BLaER1 (cell line): ENCODE measurements around the gene SUFU.

Experiments used
- H3K27ac ChIP-seq: shearing (Covaris generic); formaldehyde crosslinking; 2 replicates; pipeline ENCODE4 v1.8.1; 2022
- H3K27me3 ChIP-seq: shearing (Covaris generic); formaldehyde crosslinking; 2 replicates; pipeline ENCODE4 v1.8.1; 2022
- H3K36me3 ChIP-seq: shearing (Covaris generic); formaldehyde crosslinking; 2 replicates; pipeline ENCODE4 v1.8.1; 2022
- H3K4me1 ChIP-seq: shearing (Covaris generic); formaldehyde crosslinking; 2 replicates; pipeline ENCODE4 v1.8.1; 2022
- H3K4me2 ChIP-seq: shearing (Covaris generic); formaldehyde crosslinking; 2 replicates; pipeline ENCODE4 v1.8.1; 2022
- H3K4me3 ChIP-seq: shearing (Covaris generic); formaldehyde crosslinking; 2 replicates; pipeline ENCODE4 v1.8.1; 2022
- H3K9ac ChIP-seq: shearing (Covaris generic); formaldehyde crosslinking; 2 replicates; pipeline ENCODE4 v1.8.1; 2022
- H3K9me3 ChIP-seq: shearing (Covaris generic); formaldehyde crosslinking; 2 replicates; pipeline ENCODE4 v1.8.1; 2022
- H4K20me1 ChIP-seq: shearing (Covaris generic); formaldehyde crosslinking; 2 replicates; pipeline ENCODE4 v1.8.1; 2022
- Cebpa-rat ChIP-seq: shearing (Covaris generic); IDR thresholded peaks from 2 replicates; pipeline ENCODE4 v1.8.1; 2022

The SUFU gene

DNA sequence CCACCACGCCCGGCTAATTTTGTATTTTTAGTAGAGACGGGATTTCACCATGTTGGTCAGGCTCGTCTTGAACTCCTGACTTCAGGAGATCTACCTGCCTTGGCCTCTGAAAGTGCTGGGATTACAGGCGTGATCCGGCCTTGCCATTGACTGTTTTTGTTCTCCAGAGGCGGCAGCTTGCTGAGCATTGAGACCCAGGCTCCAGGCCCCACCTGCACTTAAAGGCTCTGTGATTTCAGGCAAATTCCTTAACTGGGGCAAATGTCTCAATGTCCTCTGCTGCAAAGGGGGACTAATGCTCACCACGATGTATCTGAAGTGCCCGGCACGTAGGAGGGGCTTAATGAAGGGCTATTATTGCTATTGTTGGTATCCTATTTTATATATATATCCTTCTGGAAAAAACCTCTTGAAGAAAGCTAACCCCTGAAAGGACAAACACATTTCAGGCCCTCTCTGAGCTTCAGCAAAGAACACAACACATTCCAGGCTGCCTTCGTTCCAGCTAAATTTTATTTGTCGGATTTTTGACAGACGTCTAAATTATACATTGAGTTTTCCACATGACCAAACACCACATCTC lies 169.6 kb downstream of the SUFU start:
- H4K20me1 ChIP-seq: no peaks in the 10 kb centered on the region
- peak overlapping the region; percentile 94 for H3K4me2 ChIP-seq
- no peaks in the 10 kb centered on the region for H3K36me3 ChIP-seq
- H3K4me3 ChIP-seq: peak overlapping the region; percentile 64
- peak overlapping the region; percentile 82 for H3K27ac ChIP-seq
- no peaks in the 10 kb centered on the region for H3K9me3 ChIP-seq
- peak overlapping the region; percentile 68 for H3K9ac ChIP-seq
- TF ChIP-seq Cebpa-rat: no peak
- no peaks in the 10 kb centered on the region for H3K27me3 ChIP-seq
- peaks cover 95% of the 10 kb centered on the region for H3K4me1 ChIP-seq

DNA sequence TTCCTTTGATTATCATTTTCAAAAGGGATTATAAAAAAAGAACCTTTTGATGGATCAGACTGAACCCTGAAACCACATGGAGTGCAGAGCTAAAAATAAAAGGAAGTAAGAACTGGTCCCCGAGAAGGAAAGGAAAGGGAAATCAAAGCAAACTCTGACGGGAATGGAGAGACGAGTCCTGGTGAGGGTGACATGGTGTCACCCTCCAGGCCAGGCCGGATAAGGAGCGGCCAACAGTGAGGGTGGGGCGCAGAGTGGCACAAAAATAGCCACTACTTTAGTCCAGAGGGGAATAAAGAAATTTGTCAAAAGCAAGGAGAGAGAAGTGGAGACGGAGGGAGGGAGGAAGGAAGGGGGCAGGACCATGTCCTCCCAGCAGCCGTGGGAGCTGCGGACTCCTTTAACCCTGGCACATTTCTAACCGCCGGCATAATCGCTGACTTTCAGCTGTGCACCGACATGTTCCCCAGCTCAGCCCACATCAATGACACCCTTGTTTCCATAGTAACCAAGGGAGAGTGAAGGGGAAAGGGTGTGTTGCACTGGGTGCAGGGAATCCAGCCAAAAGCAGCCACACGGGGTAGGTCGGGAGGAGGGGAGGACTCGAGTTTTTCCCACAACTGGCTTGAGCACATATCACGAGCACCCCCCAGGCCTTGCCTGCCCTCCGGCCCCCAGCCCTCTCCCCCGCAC lies 170.2 kb downstream of the SUFU start:
- Histone ChIP-seq H3K27me3 (no peaks in the 10 kb centered on the region), H3K4me3 (peak overlapping the region; percentile 64), H3K9me3 (no peaks in the 10 kb centered on the region), H3K9ac (peak overlapping the region; percentile 68), H4K20me1 (no peaks in the 10 kb centered on the region), H3K4me2 (peak overlapping the region; percentile 94), H3K27ac (peak overlapping the region; percentile 82), H3K36me3 (no peaks in the 10 kb centered on the region), H3K4me1 (peaks cover 95% of the 10 kb centered on the region)
- no peak for TF ChIP-seq Cebpa-rat

DNA sequence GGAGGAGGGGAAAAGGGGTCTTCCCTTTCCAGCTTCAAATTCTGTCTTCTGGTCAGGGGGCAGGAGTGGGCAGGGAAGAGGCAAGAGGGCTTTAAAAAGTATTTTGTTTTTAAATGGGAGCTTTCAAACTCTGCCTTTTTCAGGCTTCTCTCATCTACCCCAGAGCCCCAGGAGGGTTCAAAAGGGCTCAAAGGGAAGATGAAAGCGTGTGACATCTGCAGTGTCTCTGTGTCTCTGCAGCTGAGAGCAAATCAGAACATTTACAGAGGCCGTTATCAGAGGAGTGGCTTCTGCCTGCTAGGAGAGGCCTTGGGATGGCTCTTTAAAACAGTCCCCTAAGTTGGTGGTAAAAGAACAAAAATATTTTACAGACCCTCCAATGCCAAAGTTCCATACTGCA lies 170.8 kb downstream of the SUFU start:
- peak overlapping the region; percentile 68 for H3K9ac ChIP-seq
- H3K4me2 ChIP-seq: peak overlapping the region; percentile 94
- no peaks in the 10 kb centered on the region for H3K9me3 ChIP-seq
- peak overlapping the region; percentile 82 for H3K27ac ChIP-seq
- no peaks in the 10 kb centered on the region for H4K20me1 ChIP-seq
- H3K4me3 ChIP-seq: peak overlapping the region; percentile 64
- H3K27me3 ChIP-seq: no peaks in the 10 kb centered on the region
- no peak for TF ChIP-seq Cebpa-rat
- H3K36me3 ChIP-seq: no peaks in the 10 kb centered on the region
- peaks cover 95% of the 10 kb centered on the region for H3K4me1 ChIP-seq

DNA sequence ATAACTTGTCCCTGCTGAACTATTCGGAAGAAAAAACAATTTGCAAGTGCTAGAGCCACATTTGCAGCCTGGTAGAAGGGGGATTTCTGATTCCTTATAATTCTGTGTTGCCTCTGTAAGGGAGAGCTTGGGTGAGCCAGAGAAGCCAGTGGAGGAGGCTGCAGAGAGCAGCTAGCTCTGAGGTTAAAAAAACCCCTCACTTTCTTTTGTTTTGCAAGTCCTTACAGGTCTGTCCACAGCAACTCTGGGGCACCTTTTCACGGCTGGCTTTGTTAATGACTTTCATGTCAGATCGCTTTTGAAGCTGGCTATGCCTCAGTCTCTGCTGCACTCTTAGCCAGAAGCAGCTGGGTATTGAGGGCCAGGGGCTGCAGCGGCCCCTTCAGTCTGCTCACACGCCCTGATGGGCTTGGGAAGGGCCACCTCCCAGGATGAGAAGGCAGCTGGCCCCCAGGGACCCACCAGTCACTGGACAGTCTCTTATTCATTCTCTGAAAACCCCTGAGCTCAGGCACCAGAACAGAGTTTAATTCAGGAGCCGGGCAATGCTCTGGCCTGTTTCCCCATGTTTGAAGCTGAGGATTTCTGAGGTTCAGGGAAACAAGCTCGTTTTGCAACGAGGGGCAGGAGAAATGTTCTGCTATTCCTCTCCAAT lies 171.4 kb downstream of the SUFU start:
- TF ChIP-seq Cebpa-rat: no peak
- no peaks in the 10 kb centered on the region for H3K27me3 ChIP-seq
- H4K20me1 ChIP-seq: no peaks in the 10 kb centered on the region
- peak overlapping the region; percentile 82 for H3K27ac ChIP-seq
- no peaks in the 10 kb centered on the region for H3K36me3 ChIP-seq
- no peaks in the 10 kb centered on the region for H3K9me3 ChIP-seq
- H3K4me2 ChIP-seq: peak overlapping the region; percentile 94
- peaks cover 91% of the 10 kb centered on the region for H3K4me1 ChIP-seq
- peak overlapping the region; percentile 64 for H3K4me3 ChIP-seq
- H3K9ac ChIP-seq: peak overlapping the region; percentile 68

DNA sequence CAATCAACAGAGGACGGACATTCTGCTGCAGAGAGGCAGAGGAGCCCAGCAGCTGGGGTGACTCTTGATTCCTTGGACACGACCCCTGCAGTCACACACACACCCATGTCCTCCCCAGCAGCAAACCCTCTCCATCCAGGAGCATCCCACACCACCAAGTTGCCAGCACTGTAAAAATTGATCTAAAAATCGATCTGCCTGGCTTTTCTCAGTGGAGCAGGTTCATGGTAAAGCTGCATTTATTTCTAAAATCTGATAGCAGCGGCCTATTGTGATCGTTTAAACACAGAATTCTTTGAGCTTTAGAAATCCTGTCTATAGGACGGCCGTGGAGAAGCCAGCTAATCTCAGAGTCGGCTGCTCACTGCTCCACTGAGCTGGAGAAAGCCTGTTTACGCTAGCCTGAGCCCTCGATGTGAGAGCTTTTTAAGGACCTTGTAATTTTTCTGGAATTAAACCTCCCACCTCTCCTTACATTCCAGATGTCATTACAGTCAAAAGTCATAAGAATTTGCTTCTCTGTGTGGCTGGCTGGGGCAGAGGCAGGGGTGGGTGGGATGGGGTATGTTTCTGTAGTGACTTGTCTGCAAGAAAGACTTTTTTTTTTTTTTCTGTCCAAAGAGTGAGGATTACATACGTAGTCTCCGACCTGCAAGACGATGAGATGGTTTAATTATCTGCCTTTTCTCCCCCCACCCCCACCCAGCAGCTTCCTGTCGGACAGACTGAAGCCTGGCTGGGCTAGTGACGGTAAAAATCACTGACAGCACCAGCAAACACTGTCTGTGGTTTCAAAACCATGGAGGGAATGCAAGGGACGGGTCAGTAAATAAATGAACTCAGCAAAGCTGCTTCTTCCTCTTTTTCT lies 172.1 kb downstream of the SUFU start:
- H4K20me1 ChIP-seq: no peaks in the 10 kb centered on the region
- 0 out of 2 replicates have a peak, but pooled peaks cover 6% of the 10 kb centered on the region for H3K36me3 ChIP-seq
- H3K9me3 ChIP-seq: no peaks in the 10 kb centered on the region
- peak overlapping the region; percentile 82 for H3K27ac ChIP-seq
- peaks cover 83% of the 10 kb centered on the region for H3K4me1 ChIP-seq
- H3K4me2 ChIP-seq: peak overlapping the region; percentile 94
- H3K9ac ChIP-seq: peak overlapping the region; percentile 68
- no peak for TF ChIP-seq Cebpa-rat
- no peaks in the 10 kb centered on the region for H3K27me3 ChIP-seq
- peak overlapping the region; percentile 64 for H3K4me3 ChIP-seq

DNA sequence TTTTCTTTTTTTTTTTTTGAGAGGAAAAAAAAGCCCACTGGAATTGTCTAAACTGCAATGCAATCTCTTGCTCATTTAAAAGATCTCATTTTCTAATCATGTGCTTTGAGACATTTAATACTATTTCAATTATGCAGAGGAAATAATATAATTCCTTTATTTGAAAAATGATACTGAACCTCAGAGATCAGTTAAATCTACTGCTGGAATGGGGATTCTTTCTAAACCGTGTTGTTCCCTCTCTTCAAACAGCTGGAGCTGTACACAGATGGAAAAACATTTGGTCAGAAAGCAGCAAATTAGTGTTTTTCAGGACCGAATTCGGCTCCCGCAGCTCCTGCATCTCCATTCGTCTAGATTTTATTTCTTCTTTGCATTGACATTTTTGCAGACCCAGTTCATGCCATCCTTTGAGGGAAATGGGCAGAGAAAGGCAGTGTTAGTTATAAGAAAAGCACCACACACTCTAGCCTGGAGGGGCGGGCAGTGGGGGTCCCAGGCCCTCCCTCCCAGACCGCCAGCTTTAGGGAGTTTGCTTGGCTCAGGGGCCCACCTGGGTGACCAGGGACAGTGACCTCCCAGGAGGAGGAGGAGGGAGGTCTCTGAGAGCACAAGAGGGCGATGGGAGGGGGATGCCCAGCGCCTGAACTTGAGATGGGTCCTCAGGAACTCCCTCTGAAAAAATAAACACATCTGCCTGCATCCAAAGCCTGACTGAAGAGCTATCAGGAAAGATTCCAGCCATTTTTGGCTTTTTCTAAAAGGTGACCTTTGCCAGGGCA lies 173.0 kb downstream of the SUFU start:
- Histone ChIP-seq H3K9me3 (no peaks in the 10 kb centered on the region), H3K4me1 (peaks cover 75% of the 10 kb centered on the region), H3K27ac (peak overlapping the region; percentile 49), H3K9ac (peak overlapping the region; percentile 54), H4K20me1 (no peaks in the 10 kb centered on the region), H3K4me3 (no peak overlapping the region), H3K4me2 (peak overlapping the region; percentile 94), H3K36me3 (peaks cover 13% of the 10 kb centered on the region; the same call in 1 of the 2 replicates), H3K27me3 (no peaks in the 10 kb centered on the region)
- TF ChIP-seq Cebpa-rat: no peak

DNA sequence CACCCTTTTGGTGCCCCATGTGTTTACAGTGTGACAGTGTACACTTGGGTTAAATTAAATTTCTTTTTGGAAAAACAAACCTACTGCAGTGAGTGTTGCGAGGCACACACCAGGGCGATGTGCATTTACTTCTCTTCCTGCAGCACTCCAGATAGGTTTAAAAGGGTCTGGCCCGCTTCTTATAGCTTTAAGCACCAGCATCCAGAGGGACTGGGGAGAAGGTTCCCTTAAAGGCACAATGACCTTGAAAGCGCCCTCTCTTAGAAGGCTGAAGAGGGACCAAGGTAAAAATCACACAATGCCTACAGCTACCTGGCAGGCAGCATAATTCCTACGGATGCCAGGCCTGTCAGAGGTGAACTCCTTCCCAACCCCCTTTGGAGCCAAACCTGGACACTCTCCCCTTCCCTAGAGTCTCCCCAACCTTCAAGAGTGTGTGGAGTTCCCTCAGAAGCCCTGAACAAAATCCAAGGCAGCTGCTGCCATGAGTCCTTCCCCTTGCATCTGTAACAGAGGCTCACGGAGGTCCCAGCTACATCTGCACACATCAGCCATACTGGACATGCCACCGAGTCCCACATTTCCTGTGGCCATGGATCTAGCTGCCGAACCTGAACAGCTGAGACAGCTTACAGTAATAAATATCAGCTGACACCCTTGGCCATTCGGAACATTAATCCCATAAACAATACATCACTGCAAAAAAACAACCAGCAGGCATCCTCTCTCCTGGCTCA lies 173.7 kb downstream of the SUFU start:
- no peaks in the 10 kb centered on the region for H3K27me3 ChIP-seq
- peaks cover 21% of the 10 kb centered on the region; the same call in 1 of the 2 replicates for H3K36me3 ChIP-seq
- peak overlapping the region; percentile 54; the same call in 1 of the 2 replicates for H3K9ac ChIP-seq
- peak overlapping the region; percentile 49 for H3K27ac ChIP-seq
- no peak for TF ChIP-seq Cebpa-rat
- peaks cover 67% of the 10 kb centered on the region for H3K4me1 ChIP-seq
- no peak overlapping the region for H3K4me3 ChIP-seq
- H3K9me3 ChIP-seq: no peaks in the 10 kb centered on the region
- peak overlapping the region; percentile 94 for H3K4me2 ChIP-seq
- H4K20me1 ChIP-seq: no peaks in the 10 kb centered on the region

DNA sequence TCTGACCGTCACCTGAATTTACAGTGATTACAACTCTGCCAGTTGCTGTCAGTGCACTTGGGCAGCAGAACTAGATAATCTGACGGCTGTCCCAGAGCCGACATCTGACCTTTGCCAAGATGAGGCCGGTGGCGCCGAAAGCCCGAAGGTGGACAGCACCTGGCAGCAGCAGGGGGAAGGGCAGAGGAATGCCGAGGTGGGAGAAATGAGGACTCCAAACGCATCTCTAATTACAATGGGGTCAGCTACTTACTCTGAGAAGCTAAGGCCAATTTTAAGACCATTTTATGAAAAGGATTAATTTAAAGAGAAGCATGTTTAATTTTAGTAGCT lies 174.3 kb downstream of the SUFU start:
- no peak for TF ChIP-seq Cebpa-rat
- Histone ChIP-seq H4K20me1 (no peaks in the 10 kb centered on the region), H3K27ac (no peak overlapping the region), H3K4me1 (peaks cover 62% of the 10 kb centered on the region), H3K36me3 (peaks cover 21% of the 10 kb centered on the region; the same call in 1 of the 2 replicates), H3K4me2 (no peak overlapping the region), H3K9me3 (no peaks in the 10 kb centered on the region), H3K4me3 (no peak overlapping the region), H3K9ac (no peak overlapping the region), H3K27me3 (no peaks in the 10 kb centered on the region)
